Stimulated activated CD8-positive, alpha-beta memory T cell treated with anti-CD3 and anti-CD28 coated beads, Interleukin-4, amount 100 ng/mL, for 48 hours (primary cell): ENCODE data around the gene TGFA.
"Not testable (repeated sequence)": the region's sequence is repeated elsewhere in the genome, so short reads cannot be mapped to it uniquely, and the experiment has no call there.

Experiments
- DNase-seq: peaks from one replicate; pipeline ENCODE4 v3.0.0-alpha.2; 2020

TGFA gene

GRCh38 chr2:70490381-70490780 lies 63.2 kb downstream of the TGFA start:
- DNase-seq: no peak

- no peak for DNase-seq
Observed at GRCh38 chr2:70489165-70489564, 64.5 kb downstream of the TGFA start.

DNA sequence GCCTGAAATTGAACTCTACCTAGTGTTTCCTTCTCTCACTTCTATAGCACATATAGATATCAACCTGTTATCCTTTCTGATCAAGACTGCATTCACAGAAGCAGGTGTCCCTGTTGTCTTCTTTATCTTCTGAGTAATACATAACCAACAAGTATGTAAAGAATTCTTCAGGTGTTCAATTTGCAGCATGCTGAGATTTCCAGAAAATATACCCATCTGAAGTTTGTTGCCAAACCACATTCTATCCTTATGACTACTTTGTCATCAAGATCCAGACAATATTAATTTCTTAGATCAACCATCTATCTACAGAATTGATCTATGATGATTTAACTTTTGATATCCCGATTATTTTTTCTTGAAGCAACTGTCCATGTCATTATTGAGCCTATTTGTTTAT lies 69.5 kb downstream of the TGFA start:
- DNase-seq: no peak

GRCh38 chr2:70482401-70482800 lies 71.2 kb downstream of the TGFA start:
- DNase-seq: no peak

GRCh38 chr2:70480468-70480867 lies 73.2 kb downstream of the TGFA start:
- no peak for DNase-seq

DNA sequence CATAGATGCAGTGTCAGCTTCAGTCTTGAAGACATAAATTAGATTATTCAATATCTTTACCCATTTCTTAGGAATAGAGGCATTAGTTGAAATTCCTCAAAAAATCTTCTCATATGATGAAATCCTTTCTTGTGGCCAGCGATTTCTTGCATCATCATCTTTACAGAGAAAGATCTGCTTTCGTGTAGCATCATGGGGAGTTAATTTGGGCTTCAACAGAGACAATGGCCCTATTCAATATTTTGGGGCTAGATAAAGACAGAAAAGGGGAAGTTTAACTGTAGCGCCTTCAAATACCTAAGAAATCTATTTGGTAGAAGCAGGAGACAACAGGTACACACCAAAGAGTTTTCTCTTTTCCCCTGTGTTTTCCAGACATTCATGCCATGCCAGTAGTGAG lies 73.8 kb downstream of the TGFA start:
- no peak for DNase-seq

DNA sequence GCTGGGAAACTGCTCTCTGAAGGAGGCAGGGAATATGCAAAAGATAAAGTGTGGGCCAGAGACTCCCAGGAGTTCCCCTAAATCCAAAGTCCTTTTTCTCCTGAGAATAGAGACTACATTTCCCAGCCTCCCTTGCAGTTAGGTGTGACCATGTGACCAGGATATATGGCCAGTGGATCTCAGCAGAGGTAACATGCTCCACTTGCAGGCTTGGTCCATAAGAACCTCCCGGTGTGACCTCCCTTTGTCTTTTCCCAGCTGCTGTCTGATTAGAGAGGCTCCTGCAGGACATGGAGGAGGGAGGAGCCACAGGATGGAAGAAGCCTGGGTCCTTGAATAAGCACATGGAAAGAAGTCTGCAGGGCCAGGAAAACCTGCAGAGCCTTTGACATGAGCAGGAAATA lies 76.2 kb downstream of the TGFA start:
- DNase-seq: no peak

- no peak for DNase-seq
Observed at GRCh38 chr2:70475266-70475665, 78.4 kb downstream of the TGFA start.

GRCh38 chr2:70474256-70474848 lies 79.3 kb downstream of the TGFA start:
- DNase-seq: no peak

DNA sequence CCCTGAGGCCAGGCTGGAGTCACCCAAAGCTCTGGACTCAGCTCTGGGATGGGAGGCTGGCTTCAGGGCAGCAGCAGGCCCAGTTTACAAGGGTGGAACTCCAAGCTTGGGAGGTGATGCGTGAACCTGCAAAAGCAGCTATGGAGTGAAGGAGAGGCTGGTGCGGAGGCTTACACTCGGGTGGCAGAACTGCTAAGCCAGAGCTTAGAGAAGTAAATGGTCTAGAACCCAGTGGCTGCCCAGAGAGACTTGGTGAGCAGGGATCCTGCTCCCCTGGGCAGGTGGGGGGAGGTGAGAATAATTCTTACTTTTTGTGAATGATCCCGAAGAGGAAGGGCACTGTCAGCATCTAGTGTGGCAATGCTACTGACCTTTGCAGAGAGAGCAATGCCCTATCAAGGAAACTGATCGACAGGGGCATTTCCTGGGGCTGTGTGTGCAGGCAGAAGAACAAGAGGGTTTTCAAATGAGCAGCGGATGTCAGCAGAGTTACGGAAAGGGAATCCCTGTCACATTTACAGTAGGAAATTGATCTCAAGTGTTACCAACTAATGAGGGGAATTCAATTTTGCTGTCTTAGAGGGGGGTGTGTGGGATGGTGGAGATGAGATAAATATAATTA lies 80.4 kb downstream of the TGFA start:
- DNase-seq: no peak

DNA sequence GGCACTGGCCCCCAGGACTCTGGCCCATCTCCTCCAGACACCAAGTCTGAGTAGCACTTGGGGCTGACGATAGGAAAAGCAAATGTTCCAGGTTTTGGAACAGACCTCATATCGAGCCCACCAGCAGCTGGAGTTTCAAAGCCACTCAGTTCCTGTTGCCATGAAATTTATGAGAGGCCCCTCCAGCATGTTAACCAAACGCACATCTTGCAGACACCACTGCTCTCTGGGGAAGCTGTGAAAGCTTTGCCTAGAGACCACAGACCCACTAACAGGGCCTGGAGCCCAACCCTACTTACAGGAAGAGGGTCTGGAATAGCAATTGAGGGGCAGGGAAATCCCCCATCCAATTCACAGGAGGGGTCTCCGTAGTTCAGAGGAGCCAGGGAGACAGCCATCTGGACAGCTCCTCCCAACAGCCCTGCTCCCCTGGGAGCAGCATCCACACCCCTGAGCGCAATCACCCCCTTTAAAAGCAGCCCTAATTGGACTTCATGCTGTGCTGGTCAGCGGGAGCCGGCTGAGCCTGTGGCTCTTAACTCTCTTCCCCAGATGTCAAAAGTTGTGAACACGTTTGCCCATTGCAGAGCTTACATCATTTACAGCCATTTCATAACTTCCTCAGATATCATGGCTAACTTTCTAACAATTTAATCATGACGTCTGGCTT lies 81.3 kb downstream of the TGFA start:
- no peak for DNase-seq

DNA sequence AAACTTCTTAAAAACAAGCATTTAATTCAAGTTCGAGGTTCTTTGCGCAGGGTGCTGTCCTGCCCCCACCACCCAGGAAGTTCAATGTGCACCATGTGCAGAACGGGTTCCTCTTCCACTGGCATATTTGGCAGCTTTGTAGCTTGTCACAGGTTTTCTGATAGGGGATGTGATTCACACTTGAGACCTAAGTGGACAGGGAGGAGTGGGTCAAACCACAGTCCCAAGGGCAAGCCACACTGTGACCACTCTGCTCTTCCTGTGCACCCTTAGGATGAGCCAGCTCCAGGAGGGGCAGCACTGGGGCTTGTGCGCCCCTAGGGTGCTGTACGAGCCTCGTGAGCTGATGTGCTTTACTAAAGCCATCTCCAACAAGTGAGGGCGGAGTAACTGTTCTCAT lies 82.5 kb downstream of the TGFA start:
- no peak for DNase-seq

DNA sequence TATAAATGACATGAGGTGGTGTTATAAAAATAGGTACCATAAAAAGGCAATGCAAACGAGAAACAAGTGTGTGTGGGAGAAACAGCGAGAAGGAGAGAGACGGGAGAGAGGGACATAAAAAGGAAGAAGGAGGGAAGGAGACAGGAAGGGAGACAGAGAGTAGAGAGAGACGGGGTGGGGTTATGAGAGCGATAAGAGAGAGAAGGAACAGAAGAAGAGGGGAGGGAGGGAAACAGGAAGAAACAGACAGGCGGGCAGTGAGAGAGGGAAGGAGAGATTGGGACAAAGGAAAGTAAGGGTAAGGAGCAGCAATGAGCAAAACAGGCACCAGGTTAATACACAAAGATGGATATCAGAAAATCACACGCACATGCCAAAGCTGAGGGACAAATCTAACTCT lies 83.7 kb downstream of the TGFA start:
- DNase-seq: no peak

DNA sequence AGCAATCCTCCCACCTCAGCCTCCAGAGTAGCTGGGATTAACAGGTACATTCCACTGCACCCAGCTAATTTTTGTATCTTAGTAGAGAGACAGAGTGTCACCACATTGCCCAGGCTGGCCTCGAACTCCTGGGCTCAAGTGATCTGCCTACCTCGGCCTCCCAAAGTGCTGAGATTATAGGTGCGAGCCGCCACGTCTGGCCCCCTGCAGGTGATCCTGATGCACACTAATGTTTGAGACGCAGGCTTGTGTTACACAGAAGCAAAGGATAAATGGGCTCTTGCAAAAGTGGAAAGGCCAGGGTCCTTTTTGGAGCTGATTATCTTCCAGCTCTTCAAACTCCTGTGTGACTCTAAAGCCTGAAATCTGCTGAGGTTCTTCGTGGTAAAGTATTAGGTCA lies 84.2 kb downstream of the TGFA start:
- no peak for DNase-seq

DNA sequence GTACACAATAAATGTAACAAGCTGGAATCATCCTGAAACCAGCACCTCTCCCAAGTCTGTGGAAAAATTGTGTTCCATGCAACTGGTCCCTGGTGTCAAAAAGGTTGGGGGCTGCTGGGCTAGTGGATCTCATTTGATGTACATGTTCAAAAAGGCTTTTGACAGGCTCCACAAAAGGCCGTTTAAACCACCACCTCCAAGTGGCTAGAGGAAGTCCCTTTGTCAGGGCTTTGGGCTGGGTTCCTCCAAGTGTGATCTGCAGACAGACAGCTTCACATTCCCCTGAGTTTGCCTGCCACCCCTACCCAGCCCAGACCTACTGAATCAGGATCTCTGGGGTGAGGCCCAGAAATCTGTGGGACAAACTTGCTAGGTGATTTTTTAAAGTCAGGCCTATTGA lies 84.7 kb downstream of the TGFA start:
- no peak for DNase-seq

GRCh38 chr2:70467831-70468779 lies 85.5 kb downstream of the TGFA start:
- DNase-seq: no peak

DNA sequence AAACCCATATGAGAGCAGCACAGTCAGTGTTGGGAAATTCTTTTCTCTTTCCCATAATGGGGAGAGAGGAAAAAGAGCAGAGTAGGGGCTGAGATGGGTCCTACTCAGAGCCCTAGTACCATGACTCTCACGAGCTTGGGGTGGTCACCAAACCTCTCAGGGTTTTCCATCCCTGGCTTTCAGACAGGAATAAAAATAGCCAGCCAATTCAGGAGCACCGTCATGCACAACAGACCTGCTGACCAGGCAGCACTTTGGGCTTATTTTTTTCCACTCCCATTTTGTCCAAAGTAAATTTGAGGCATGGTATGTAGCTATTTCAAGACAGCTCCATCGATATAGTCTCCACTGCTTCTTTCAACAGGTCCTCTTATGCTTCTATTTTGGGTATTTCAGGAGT lies 86.4 kb downstream of the TGFA start:
- DNase-seq: no peak

DNA sequence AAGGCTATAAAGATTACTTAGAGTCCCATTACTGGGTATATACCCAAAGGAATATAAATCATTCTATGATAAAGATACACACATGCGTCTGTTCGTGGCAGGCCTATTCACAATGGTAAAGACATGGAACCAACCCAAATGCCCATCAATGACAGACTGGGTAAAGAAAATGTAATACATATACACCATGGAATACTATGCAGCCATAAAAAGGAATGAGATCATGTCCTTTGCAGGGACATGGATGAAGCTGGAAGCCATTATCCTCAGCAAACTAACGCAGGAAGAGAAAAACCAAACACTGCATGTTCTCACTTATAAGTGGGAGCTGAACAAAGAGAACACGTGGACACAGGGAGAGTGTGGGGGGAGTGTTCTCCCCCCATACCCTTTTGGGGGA lies 87.0 kb downstream of the TGFA start:
- not testable (repeated sequence) for DNase-seq

DNA sequence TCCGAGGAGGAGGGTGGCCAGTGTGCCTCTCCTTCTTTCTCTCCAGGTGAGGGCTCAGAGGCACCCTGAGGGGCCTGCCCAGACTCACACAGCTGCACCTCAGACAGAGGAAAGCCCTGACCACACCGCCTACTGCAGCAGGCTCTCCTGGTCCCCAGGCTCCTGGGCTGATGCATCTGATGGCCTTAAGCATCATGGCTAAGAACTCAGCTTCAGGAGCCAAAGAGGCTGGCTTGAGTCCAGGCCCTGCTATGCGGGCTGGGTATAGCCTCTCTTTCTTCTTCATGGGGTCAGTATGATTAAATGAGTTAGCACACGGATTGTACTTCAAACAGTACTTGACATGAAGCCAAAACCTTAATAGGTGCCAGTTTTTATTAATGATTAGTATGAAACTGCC lies 89.6 kb downstream of the TGFA start:
- no peak for DNase-seq

DNA sequence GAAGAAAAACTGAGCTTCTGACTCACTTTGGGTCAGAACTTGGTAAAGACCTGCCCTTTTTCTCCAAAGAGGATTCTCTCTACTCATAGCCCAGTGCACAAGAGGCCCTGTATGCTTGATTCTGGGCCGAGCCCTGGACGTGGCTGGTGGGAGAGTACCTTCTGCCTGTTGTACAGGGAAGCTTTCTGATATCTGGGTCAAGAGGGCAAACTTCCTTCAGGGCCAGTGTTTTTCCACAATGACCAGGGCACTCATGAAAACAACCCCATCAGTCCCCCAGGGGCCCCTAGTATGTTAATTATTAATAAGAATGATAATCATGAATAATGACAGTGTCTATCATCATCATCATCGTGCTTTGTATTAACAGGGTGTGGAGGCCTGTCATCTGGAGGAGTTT lies 90.0 kb downstream of the TGFA start:
- no peak for DNase-seq

- DNase-seq: no peak
Observed at GRCh38 chr2:70461981-70462876, 91.4 kb downstream of the TGFA start.

DNA sequence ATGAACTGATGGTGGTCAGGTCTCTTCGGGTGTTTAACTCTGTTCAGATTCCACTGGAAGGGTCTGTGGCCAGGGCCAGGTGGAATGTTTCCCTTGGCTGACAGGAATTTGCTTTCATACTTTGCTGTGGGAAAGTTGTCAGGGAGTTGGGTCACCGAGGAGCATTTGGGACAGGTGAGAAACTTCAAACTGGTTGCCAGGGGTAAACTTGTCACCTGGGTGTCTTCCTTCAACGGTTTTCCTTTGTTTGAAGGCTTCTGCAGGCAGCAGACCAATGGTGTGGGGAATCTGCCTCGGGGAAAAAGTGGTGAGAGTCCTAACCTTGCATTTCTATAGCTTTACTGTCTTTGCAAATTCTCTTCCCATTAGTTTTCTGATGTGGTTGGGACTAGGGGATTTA lies 92.2 kb downstream of the TGFA start:
- no peak for DNase-seq

GRCh38 chr2:70460333-70460732 lies 93.3 kb downstream of the TGFA start:
- no peak for DNase-seq
